GM23248 (cell line): Measurements from ENCODE around the gene JCAD. TPM values are rescaled to one million over a fixed set of nuclear protein-coding genes. Genes with fewer than 3 reads are reported as not detected.

ENCODE experiments used
- DNase-seq: peaks from one replicate; pipeline ENCODE4 v3.0.0-alpha.2; 2015
- H2AFZ ChIP-seq: fragments of 200-600 bp; sonication (generic); 2 replicates; pipeline ENCODE4 v1.6.1; 2016; ENCODE audit warnings: antibody characterized with exemption
- H3F3A ChIP-seq: fragments of 200-600 bp; sonication (generic); 2 replicates; pipeline ENCODE4 v1.6.1; 2016; ENCODE audit warnings: mild to moderate bottlenecking, antibody characterized with exemption, mixed run types; ENCODE audit not compliant: insufficient read depth
- H3K27ac ChIP-seq: fragments of 200-600 bp; sonication (generic); 2 replicates; pipeline ENCODE4 v1.5.1; 2016; ENCODE audit warnings: mild to moderate bottlenecking
- H3K27me3 ChIP-seq: fragments of 200-600 bp; sonication (generic); replicated peaks from 2 replicates; pipeline ENCODE4 v1.6.1; 2016; ENCODE audit warnings: mild to moderate bottlenecking; ENCODE audit not compliant: insufficient read depth
- H3K36me3 ChIP-seq: fragments of 200-600 bp; sonication (generic); 2 replicates; pipeline ENCODE4 v1.6.1; 2016; ENCODE audit warnings: low read depth, mild to moderate bottlenecking
- H3K4me1 ChIP-seq: fragments of 200-600 bp; sonication (generic); 2 replicates; pipeline ENCODE4 v1.6.1; 2016; ENCODE audit warnings: mild to moderate bottlenecking; ENCODE audit not compliant: insufficient read depth
- H3K4me2 ChIP-seq: fragments of 200-600 bp; sonication (generic); one replicate; pipeline ENCODE4 v1.6.1; 2016; ENCODE audit warnings: mild to moderate bottlenecking; ENCODE audit not compliant: unreplicated experiment
- H3K4me3 ChIP-seq: fragments of 200-600 bp; sonication (generic); 2 replicates; pipeline ENCODE4 v1.5.1; 2016; ENCODE audit warnings: mild to moderate bottlenecking
- H3K79me2 ChIP-seq: fragments of 200-600 bp; sonication (generic); 2 replicates; pipeline ENCODE4 v1.6.1; 2016; ENCODE audit warnings: mild to moderate bottlenecking; ENCODE audit not compliant: insufficient read depth
- H3K9ac ChIP-seq: fragments of 200-600 bp; sonication (generic); 2 replicates; pipeline ENCODE4 v1.6.1; 2016; ENCODE audit warnings: mild to moderate bottlenecking
- H3K9me2 ChIP-seq: fragments of 200-600 bp; sonication (generic); 2 replicates; pipeline ENCODE4 v1.6.1; 2016; ENCODE audit warnings: mixed run types, mild to moderate bottlenecking, moderate library complexity; ENCODE audit not compliant: insufficient read depth
- H3K9me3 ChIP-seq: fragments of 200-600 bp; sonication (generic); one replicate; pipeline ENCODE4 v1.6.1; 2017; ENCODE audit warnings: low read depth
- H4K20me1 ChIP-seq: fragments of 200-600 bp; sonication (generic); 2 replicates; pipeline ENCODE4 v1.6.0; 2016; ENCODE audit not compliant: insufficient read depth
- EZH2 ChIP-seq: fragments of 200-600 bp; sonication (generic); IDR thresholded peaks from 2 replicates; pipeline ENCODE4 v1.6.1; 2018; ENCODE audit warnings: antibody characterized with exemption, mild to moderate bottlenecking; ENCODE audit not compliant: insufficient read depth, poor library complexity, severe bottlenecking
- EZH2phosphoT487 ChIP-seq: fragments of 200-600 bp; sonication (generic); IDR thresholded peaks from 2 replicates; pipeline ENCODE4 v1.6.1; 2018; ENCODE audit warnings: antibody characterized with exemption, moderate library complexity, mild to moderate bottlenecking, low read depth; ENCODE audit not compliant: insufficient read depth
- WGBS, 2 experiments: methylation state at CpG; one replicate each; pipeline ENCODE4 v1.1.6; 2015 to 2017; ENCODE audit warnings: low lambda C conversion rate in 2 of 2, low coverage in 1 of 2; ENCODE audit errors: missing lambda C conversion rate in 2 of 2; 5-methylcytosine and 5-hydroxymethylcytosine counted together
- in situ Hi-C: fragments of 300-500 bp; cut with MboI; formaldehyde crosslinking; loops from 2 replicates; pipeline ENCODE4 v1.15.0; 2020
- polyA plus RNA-seq: library from polyadenylated mRNA; unstranded; fragments of >200 nt; fragmentation: Nextera tagmentation; extraction: Ambion mirVana; gene quantifications from 2 replicates; pipeline ENCODE4 v1.2.1, GENCODE V29; 2016
- total RNA-seq: library from RNA; depleted of rRNA; stranded (reverse); fragments of >200 nt; shearing (Covaris generic); gene quantifications from 2 replicates; pipeline ENCODE4 v1.2.3, GENCODE V29; 2014

The JCAD gene
- total and polyA plus RNA-seq, 2 experiments from 2014 or later = 17.1 to 24.3 TPM

DNA sequence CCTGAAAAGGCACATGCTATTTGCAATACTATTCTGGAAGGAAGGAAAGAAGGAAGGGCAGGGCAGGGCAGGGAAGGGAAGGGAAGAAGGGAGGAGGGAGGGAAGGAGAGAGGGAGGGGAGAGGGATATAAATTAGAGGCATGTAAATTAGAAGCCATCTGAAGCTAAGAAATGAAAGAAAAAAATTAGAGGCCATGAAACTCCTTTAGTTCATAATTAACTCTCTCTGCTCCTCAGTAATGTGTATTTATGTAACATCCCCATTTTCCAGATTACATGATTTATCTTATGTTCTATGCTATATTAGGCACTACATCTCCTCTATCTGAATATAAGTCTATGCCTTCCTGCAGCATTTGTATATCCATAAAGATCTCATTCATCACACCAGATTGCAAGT, 12.7 kb upstream of the JCAD start:
- Histone ChIP-seq H3K9me3 (no peaks in the 10 kb centered on the region), H3K36me3 (no peaks in the 10 kb centered on the region), H3K4me2 (no peak overlapping the region), H3F3A (no peaks in the 10 kb centered on the region), H3K27ac (no peak overlapping the region), H2AFZ (no peak overlapping the region), H3K27me3 (no peaks in the 10 kb centered on the region), H3K9ac (no peak overlapping the region), H3K79me2 (no peaks in the 10 kb centered on the region), H3K4me1 (no peaks in the 10 kb centered on the region), H4K20me1 (no peaks in the 10 kb centered on the region), H3K4me3 (no peak overlapping the region), H3K9me2 (no peaks in the 10 kb centered on the region)
- no peak for DNase-seq
- in situ Hi-C loops = no loop called here
- TF ChIP-seq EZH2 (no peak), EZH2phosphoT487 (no peak)

- Histone ChIP-seq H3K9ac (no peak overlapping the region), H3K9me3 (no peaks in the 10 kb centered on the region), H3K27ac (no peak overlapping the region), H3K27me3 (no peaks in the 10 kb centered on the region), H3K4me1 (no peaks in the 10 kb centered on the region), H4K20me1 (no peaks in the 10 kb centered on the region), H3K36me3 (no peaks in the 10 kb centered on the region), H3K9me2 (no peaks in the 10 kb centered on the region), H2AFZ (no peak overlapping the region), H3K79me2 (no peaks in the 10 kb centered on the region), H3F3A (no peaks in the 10 kb centered on the region), H3K4me2 (no peak overlapping the region), H3K4me3 (no peak overlapping the region)
- TF ChIP-seq EZH2phosphoT487 = no peak
- no peak for TF ChIP-seq EZH2
- DNase-seq = no peak
- in situ Hi-C loops = no loop called here
- WGBS, 2 experiments = 79 to 82% methylated on average over 11 of the region's 11 CpGs
Measured at GRCh38 chr10:30070001-30070685, 10.8 kb upstream of the JCAD start.

DNA sequence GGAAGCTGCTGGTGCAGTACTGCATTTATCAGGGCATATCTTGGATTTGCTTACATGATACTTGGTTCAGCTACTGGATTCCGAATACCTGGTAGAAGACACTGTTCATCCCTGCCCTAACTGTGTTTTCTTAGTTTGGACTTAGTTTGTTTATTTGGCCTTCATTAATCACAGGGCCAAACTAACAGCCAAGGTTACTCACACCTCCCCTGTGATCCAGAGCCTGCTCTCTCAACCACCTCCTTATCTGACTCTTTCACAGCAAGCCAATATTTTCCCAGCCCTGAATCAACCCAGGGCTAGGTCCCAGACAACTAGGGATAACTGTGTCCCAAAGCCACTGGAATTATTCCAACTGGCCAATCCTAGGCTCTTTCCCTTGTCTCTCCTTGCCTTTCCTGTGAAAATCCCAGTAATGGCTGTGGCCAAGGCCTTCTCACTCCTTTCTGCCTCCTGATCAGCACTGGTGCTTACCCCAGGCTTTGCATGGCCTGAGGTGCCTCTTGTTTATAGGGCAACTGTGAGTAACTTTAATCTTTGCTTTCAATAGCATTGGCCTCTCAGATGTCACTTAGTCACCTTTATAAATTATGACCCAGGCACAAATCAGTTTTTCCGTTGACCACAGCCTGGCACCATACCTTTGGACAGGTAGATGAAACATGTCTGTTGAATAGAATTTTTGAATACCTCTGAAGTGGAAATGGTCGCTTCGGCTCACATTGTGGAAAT, 9.3 kb upstream of the JCAD start:
- Histone ChIP-seq H4K20me1 (no peaks in the 10 kb centered on the region), H3K9me3 (no peaks in the 10 kb centered on the region), H3K9ac (no peak overlapping the region), H3K27me3 (no peaks in the 10 kb centered on the region), H2AFZ (no peak overlapping the region), H3K4me3 (no peak overlapping the region), H3K4me1 (peaks cover 1% of the 10 kb centered on the region; the same call in 1 of the 2 replicates), H3K27ac (no peak overlapping the region), H3K4me2 (no peak overlapping the region), H3K9me2 (no peaks in the 10 kb centered on the region), H3K36me3 (no peaks in the 10 kb centered on the region), H3F3A (0 out of 2 replicates have a peak, but pooled peaks cover under 1% of the 10 kb centered on the region), H3K79me2 (no peaks in the 10 kb centered on the region)
- TF ChIP-seq EZH2 (no peak), EZH2phosphoT487 (no peak)
- in situ Hi-C loops = no loop called here
- DNase-seq = peak; percentile 6
- WGBS, 2 experiments = 95 to 96% methylated on average over 4 of the region's 4 CpGs

GRCh38 chr10:30063099-30063498, 3.7 kb upstream of the JCAD start:
- Histone ChIP-seq H3K4me1 (peaks cover 39% of the 10 kb centered on the region), H3K9ac (peak overlapping the region; percentile 27; the same call in 1 of the 2 replicates), H3K27ac (peak overlapping the region; percentile 62), H3K36me3 (no peaks in the 10 kb centered on the region), H3K27me3 (no peaks in the 10 kb centered on the region), H3K4me2 (peak overlapping the region; percentile 7), H2AFZ (peak overlapping the region; percentile 59), H3K9me2 (no peaks in the 10 kb centered on the region), H3F3A (peaks cover 28% of the 10 kb centered on the region), H3K4me3 (no peak overlapping the region), H4K20me1 (no peaks in the 10 kb centered on the region), H3K9me3 (no peaks in the 10 kb centered on the region), H3K79me2 (peaks cover 7% of the 10 kb centered on the region)
- DNase-seq = peak; percentile 85
- TF ChIP-seq EZH2 = no peak
- TF ChIP-seq EZH2phosphoT487 = no peak
- WGBS, 2 experiments = 16 to 19% methylated on average over 3 of the region's 3 CpGs
- in situ Hi-C loops = no loop called here
